Endothelial cell (in vitro differentiated cells): ENCODE measurements around the gene CUX1. TPM values are rescaled to one million over a fixed set of nuclear protein-coding genes. Genes with fewer than 3 reads are reported as not detected.
A peak's percentile ranks its signal among the peaks of the same experiment; 100 is the strongest.

Experiments used
- DNase-seq: peaks from one replicate; pipeline ENCODE4 v3.0.0; 2021; ENCODE audit warnings: low spot score
- H3K27ac Mint-ChIP-seq: one replicate; pipeline ENCODE4 v1.8.0; 2021; ENCODE audit warnings: mixed read lengths, inconsistent platforms; ENCODE audit not compliant: unreplicated experiment
- H3K27me3 Mint-ChIP-seq: one replicate; pipeline ENCODE4 v1.8.0; 2021; ENCODE audit warnings: mild to moderate bottlenecking, moderate library complexity, mixed read lengths, inconsistent platforms; ENCODE audit not compliant: unreplicated experiment
- H3K36me3 Mint-ChIP-seq: one replicate; pipeline ENCODE4 v1.8.0; 2021; ENCODE audit warnings: mild to moderate bottlenecking, low read depth, mixed read lengths, inconsistent platforms; ENCODE audit not compliant: unreplicated experiment
- H3K4me1 Mint-ChIP-seq: one replicate; pipeline ENCODE4 v1.8.0; 2021; ENCODE audit warnings: mild to moderate bottlenecking, mixed read lengths, inconsistent platforms; ENCODE audit not compliant: unreplicated experiment
- H3K4me3 Mint-ChIP-seq: one replicate; pipeline ENCODE4 v1.8.0; 2021; ENCODE audit warnings: mild to moderate bottlenecking, mixed read lengths, inconsistent platforms; ENCODE audit not compliant: unreplicated experiment
- H3K9me3 Mint-ChIP-seq: one replicate; pipeline ENCODE4 v1.8.0; 2021; ENCODE audit warnings: mixed read lengths, inconsistent platforms; ENCODE audit not compliant: unreplicated experiment
- total RNA-seq: library from RNA; stranded (reverse); fragmentation: NEBNext Ultra II Directional; extraction: Animal tissue kit (Norgen Biotek cat#: 25700); gene quantifications from one replicate; pipeline ENCODE4 v1.2.1, GENCODE V29; 2021; ENCODE audit not compliant: unreplicated experiment
- TF ChIP-seq, protein P1 (sequence below): fragments of 200-600 bp; sonication (generic); IDR thresholded peaks from one replicate; pipeline ENCODE4 v1.5.0; 2021; ENCODE audit warnings: antibody characterized with exemption; ENCODE audit not compliant: unreplicated experiment

Gene CUX1
- total RNA-seq, 1 donor from 2014 or later, result 43.7 TPM

DNA sequence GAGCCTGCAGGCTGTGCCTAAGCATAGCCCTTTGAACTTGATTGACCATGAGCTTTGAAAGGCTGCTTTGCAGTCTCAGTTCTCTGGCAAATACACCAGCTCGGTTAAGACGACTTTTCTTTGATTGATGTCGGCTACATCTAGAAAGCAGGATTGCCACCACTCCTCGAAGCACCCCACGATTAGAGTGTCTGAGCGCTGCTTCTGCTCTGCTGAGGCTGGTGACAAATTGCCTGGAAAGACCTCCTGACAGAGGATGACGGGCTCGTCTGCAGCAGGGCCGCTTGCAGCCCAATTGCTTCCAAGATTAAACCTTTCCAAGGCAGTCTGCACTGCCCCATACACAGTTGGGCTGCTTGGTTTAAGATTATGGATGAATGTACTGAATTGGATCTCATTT, 182.0 kb downstream of the CUX1 start:
- Mint-ChIP-seq H3K27ac (no peak overlapping the region), H3K4me1 (peaks cover 18% of the 10 kb centered on the region), H3K36me3 (no peaks in the 10 kb centered on the region), H3K9me3 (no peaks in the 10 kb centered on the region), H3K27me3 (peaks cover 5% of the 10 kb centered on the region), H3K4me3 (no peak overlapping the region)
- TF ChIP-seq, protein P1, sequence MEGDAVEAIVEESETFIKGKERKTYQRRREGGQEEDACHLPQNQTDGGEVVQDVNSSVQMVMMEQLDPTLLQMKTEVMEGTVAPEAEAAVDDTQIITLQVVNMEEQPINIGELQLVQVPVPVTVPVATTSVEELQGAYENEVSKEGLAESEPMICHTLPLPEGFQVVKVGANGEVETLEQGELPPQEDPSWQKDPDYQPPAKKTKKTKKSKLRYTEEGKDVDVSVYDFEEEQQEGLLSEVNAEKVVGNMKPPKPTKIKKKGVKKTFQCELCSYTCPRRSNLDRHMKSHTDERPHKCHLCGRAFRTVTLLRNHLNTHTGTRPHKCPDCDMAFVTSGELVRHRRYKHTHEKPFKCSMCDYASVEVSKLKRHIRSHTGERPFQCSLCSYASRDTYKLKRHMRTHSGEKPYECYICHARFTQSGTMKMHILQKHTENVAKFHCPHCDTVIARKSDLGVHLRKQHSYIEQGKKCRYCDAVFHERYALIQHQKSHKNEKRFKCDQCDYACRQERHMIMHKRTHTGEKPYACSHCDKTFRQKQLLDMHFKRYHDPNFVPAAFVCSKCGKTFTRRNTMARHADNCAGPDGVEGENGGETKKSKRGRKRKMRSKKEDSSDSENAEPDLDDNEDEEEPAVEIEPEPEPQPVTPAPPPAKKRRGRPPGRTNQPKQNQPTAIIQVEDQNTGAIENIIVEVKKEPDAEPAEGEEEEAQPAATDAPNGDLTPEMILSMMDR, result no peak
- no peak for DNase-seq

DNA sequence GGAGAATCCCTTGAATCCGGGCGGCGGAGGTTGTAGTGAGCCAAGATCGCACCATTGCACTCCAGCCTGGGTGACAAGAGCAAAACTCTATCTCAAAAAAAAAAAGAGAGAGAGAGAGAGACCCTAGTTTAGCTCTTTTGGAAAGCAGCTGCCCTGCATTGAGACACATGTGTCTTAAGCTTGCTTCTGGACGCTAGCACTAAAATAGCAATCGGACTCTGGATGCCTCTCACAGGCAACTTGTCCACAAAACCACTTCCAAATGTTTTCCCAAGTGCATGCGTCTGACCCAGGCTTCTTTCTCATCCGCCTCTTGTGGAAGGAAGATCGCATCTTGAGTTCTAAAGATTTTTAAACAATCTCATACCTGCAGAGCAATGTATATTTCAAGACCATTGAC, 182.7 kb downstream of the CUX1 start:
- Mint-ChIP-seq H3K27me3 (peaks cover 5% of the 10 kb centered on the region), H3K36me3 (no peaks in the 10 kb centered on the region), H3K4me1 (peaks cover 18% of the 10 kb centered on the region), H3K9me3 (no peaks in the 10 kb centered on the region), H3K27ac (no peak overlapping the region), H3K4me3 (no peak overlapping the region)
- TF ChIP-seq, protein P1, result no peak
- DNase-seq, result no peak

DNA sequence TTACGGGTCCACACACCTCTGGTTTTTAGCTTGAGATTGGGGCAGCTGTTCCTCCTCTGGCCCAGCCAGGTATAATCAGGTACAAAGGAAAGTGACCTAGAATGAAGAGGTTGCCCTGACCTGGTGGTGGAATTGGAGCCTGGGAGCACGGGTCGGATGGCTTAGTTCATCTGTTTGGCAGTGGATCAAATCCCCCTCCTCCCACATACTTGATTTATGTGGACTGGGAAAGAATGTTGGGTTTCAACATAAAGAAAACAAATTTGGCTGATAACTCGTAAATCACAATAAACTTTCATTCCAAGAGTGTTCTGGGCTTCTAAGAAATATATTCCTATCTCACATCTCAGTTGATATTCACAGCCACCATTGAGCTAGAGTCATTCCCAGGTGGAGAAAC, 186.8 kb downstream of the CUX1 start:
- peaks cover 11% of the 10 kb centered on the region for H3K27me3 Mint-ChIP-seq
- H3K27ac Mint-ChIP-seq, result peak overlapping the region; percentile 31
- H3K4me3 Mint-ChIP-seq, result no peak overlapping the region
- peaks cover 12% of the 10 kb centered on the region for H3K4me1 Mint-ChIP-seq
- no peaks in the 10 kb centered on the region for H3K9me3 Mint-ChIP-seq
- H3K36me3 Mint-ChIP-seq, result peaks cover 4% of the 10 kb centered on the region
- TF ChIP-seq, protein P1, result no peak
- DNase-seq, result no peak

DNA sequence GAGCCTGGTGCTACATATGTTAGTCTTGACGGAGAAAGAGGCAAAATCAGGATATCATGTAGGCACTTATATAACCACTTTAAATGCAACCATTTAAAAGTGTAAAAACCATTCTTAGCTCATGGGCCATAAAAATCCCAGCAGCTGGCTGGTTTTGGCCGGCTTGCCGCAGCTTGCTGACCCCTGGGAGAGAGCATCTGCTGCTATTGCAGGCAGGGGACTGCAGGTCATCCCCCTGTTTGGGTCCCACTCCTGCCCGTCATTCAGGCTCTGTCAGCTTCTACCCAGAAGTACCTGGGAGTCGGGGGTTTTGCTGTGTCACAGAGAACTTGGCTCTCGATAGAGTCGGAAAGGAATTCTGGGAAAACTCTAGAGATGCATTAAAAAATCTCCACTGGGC, 187.4 kb downstream of the CUX1 start:
- peaks cover 11% of the 10 kb centered on the region for H3K27me3 Mint-ChIP-seq
- H3K9me3 Mint-ChIP-seq, result no peaks in the 10 kb centered on the region
- H3K36me3 Mint-ChIP-seq, result peaks cover 4% of the 10 kb centered on the region
- no peak overlapping the region for H3K4me3 Mint-ChIP-seq
- H3K4me1 Mint-ChIP-seq, result peaks cover 12% of the 10 kb centered on the region
- H3K27ac Mint-ChIP-seq, result no peak overlapping the region
- TF ChIP-seq, protein P1, result no peak
- DNase-seq, result no peak

DNA sequence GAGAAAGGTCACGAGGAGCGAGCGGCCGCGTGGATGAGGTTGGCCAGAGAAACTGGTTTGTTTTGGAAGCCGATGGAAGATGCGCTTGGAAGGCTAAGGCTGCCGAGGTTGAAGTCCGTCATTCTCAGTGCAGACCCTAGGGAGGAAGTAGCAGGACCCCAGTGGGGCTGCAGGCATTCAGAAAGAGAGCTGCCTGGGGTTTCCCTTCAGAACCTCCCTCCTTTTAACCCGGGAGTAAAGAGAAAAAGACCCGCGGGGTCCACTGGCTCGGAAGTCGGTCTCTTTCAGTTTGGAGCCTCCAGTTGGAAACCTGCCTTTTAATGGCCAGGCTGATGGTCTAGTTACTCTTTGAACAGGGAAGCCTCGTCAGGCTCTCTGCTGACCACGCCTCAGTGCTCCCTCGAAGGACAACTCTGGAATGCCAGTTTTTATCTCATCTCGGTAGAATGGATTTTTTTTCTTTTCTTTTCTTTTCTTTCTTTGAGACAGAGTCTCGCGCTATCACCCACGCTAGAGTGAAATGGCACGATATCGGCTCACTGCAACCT, 188.6 kb downstream of the CUX1 start:
- Mint-ChIP-seq H3K27ac (no peak overlapping the region), H3K9me3 (no peaks in the 10 kb centered on the region), H3K27me3 (peaks cover 11% of the 10 kb centered on the region), H3K4me3 (no peak overlapping the region), H3K36me3 (peaks cover 4% of the 10 kb centered on the region), H3K4me1 (peaks cover 12% of the 10 kb centered on the region)
- TF ChIP-seq, protein P1, result no peak
- DNase-seq, result no peak
